GM10266 (cell line): Measurements from ENCODE around the gene NPAS3.

Source experiments
- DNase-seq: peaks from one replicate; pipeline ENCODE4 v3.0.0; 2012; ENCODE audit errors: extremely low spot score
- CTCF ChIP-seq: IDR thresholded peaks from 2 replicates; pipeline ENCODE4 v1.5.1; 2012; ENCODE audit warnings: mild to moderate bottlenecking, low read depth; ENCODE audit not compliant: control insufficient read depth, insufficient read depth; ENCODE audit errors: missing control alignments

NPAS3 gene

DNA sequence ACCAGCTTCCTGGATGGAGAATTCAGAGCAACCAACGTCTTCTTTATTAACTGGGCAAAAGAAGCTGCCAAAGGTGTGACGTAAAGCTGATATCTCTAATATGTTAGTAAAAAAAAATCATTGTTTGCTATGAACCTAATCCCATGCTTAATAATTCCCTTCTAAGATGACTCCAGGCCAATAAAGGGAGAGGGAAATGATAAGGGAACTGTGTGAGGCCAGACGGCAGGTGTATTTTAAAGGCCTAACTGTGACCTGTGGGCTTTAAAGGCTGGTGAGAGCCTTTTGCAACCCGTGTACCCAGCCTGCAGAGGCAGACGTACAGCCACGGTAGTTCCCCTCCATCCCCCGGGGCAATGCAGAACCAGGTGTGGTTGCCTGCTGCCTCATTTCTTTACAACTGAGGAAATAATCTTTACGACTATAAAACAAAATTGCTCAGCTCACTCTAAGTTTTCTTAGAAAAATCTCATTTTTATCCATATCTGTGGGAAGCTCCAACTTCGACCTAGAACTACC, 641.6 kb downstream of the NPAS3 start:
- TF ChIP-seq CTCF, result no peak
- DNase-seq, result no peak

DNA sequence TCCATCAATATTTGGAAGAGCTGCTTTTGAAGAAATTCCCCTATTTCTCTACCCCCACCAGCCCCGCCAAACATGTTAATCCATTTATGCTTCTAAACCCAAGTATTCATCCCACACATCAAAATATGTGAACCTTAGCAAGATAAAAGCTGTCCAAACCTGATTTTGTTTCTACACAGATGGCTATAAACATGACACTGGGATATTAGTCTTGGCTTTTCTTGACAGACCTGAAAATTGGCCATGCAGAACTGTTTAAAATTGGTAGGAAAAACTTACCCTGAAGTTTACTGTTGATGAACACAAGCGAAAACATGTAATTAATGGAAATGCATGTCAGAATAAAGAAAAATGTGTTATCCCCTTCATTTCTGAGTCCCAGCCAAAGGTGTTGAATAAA, 642.2 kb downstream of the NPAS3 start:
- no peak for TF ChIP-seq CTCF
- no peak for DNase-seq

DNA sequence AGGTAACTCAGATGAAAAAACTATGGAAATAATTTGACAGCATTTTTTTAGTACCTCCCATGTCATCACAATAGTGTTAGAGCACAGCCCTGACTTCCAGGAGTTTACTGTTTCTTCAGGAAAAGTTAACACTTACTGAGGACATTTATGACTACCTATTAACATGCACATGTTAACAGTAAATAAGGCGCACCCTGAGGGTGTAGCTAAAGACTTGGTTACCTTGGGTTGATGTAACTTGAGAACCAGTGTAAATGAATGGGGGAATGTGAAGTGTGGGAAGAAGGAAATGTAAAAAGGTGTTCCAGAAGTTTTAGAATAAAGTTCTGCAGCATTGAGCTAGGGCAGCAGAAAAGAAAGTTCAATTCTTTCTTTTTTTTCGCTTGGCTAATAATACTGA, 646.0 kb downstream of the NPAS3 start:
- no peak for TF ChIP-seq CTCF
- DNase-seq, result no peak

DNA sequence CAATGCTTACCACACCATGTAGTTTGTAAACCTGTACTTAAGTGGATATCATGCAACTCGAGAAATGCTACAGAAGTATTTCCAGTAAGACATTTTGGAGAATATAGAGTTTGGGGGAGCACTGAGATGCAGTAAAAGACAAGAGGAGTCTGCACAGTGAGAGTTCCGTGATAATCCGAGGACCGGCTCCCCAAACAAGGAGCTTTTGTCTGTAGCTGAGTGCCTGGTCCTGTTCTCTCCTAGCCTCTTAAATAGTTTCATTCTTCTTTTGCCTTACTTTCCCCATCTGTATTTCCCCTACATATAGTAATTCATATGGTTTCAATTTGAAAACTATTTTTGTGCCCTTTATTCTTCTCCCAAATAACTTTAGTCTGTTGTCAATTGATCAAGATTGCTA, 648.1 kb downstream of the NPAS3 start:
- no peak for TF ChIP-seq CTCF
- no peak for DNase-seq

DNA sequence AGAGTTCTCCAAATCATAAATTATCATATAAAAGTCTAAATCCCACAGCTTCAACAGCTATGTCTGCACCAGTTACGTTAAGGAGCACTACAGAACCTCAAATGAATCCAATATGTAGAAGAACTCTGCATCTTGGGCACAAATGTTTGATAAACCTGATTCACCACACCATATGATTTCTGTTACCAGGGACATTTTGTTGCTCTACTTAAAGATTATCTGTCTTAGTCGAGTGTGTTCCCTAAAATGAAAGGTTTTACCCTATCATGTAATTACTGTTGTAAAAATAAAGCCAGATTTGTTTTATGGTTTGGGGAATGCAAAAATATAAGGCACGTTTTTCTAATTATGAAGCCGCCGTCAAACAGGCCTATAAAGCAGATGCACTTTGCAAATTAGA, 649.1 kb downstream of the NPAS3 start:
- TF ChIP-seq CTCF, result no peak
- DNase-seq, result no peak

- no peak for DNase-seq
- TF ChIP-seq CTCF, result no peak
Measured at GRCh38 chr14:33588771-33589170, 650.1 kb downstream of the NPAS3 start.

- no peak for DNase-seq
- TF ChIP-seq CTCF, result no peak
Measured at GRCh38 chr14:33589334-33589733, 650.7 kb downstream of the NPAS3 start.
